KMS-11 (cell line): Measurements from ENCODE around the gene TEX264.

Experiments used
- H2AFZ ChIP-seq: fragments of 200-600 bp; sonication (generic); 2 replicates; pipeline ENCODE4 v1.6.1; 2016; ENCODE audit warnings: antibody characterized with exemption, mixed run types, low read depth
- H3K27ac ChIP-seq: fragments of 200-600 bp; sonication (generic); 2 replicates; pipeline ENCODE4 v1.6.1; 2016; ENCODE audit warnings: mild to moderate bottlenecking, mixed run types
- H3K27me3 ChIP-seq: fragments of 200-600 bp; sonication (generic); 2 replicates; pipeline ENCODE4 v1.6.1; 2017; ENCODE audit warnings: mild to moderate bottlenecking, low read depth, mixed run types, moderate library complexity; ENCODE audit not compliant: insufficient read depth
- H3K36me3 ChIP-seq: fragments of 200-600 bp; sonication (generic); 2 replicates; pipeline ENCODE4 v1.6.1; 2017; ENCODE audit warnings: mild to moderate bottlenecking, mixed run types; ENCODE audit not compliant: insufficient read depth
- H3K4me1 ChIP-seq: fragments of 200-600 bp; sonication (generic); 2 replicates; pipeline ENCODE4 v1.6.1; 2016; ENCODE audit warnings: mild to moderate bottlenecking, low read depth, mixed run types; ENCODE audit not compliant: poor library complexity, severe bottlenecking
- H3K4me2 ChIP-seq: fragments of 200-600 bp; sonication (generic); 2 replicates; pipeline ENCODE4 v1.7.0; 2016; ENCODE audit warnings: mild to moderate bottlenecking, mixed run types
- H3K4me3 ChIP-seq: fragments of 200-600 bp; sonication (generic); IDR thresholded peaks from 2 replicates; pipeline ENCODE4 v1.6.1; 2017; ENCODE audit warnings: low read depth, low read length, mixed read lengths; ENCODE audit not compliant: insufficient read depth
- H3K79me2 ChIP-seq: fragments of 200-600 bp; sonication (generic); 2 replicates; pipeline ENCODE4 v1.6.1; 2016; ENCODE audit warnings: low read depth, mixed run types; ENCODE audit not compliant: insufficient read depth
- H3K9ac ChIP-seq: fragments of 200-600 bp; sonication (generic); 2 replicates; pipeline ENCODE4 v1.6.1; 2016; ENCODE audit warnings: mild to moderate bottlenecking, mixed run types
- H4K20me1 ChIP-seq: fragments of 200-600 bp; sonication (generic); 2 replicates; pipeline ENCODE4 v1.6.1; 2016; ENCODE audit warnings: mild to moderate bottlenecking, mixed run types; ENCODE audit not compliant: insufficient read depth
- TF ChIP-seq, protein P1 (sequence below): fragments of 200-600 bp; sonication (generic); conservative IDR thresholded peaks from 2 replicates; pipeline ENCODE4 v1.6.1; 2017; ENCODE audit warnings: low read depth, mild to moderate bottlenecking, antibody characterized with exemption, low read length, moderate library complexity, mixed read lengths

Gene TEX264

DNA sequence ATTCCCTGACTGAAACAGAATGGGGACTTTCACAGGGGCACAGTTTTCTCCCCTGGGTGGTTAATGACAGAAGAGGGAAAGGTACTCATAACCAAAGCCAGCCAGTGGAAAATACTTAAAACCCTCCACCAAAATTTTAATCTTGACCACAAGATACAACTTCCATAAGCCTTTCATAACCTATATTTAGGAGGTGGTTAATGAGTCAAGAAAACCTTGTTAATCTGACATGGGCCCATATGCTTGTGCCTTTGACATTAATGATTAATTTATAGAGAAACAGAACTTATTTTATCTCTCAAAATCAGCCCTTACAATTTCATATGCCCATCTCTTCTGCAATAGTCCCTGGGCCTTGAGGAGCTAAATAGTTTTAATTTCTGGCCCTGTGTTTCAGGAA lies 76.8 kb downstream of the TEX264 start:
- Histone ChIP-seq H3K4me2 (no peak overlapping the region), H2AFZ (no peak overlapping the region), H3K9ac (no peak overlapping the region), H3K36me3 (no peaks in the 10 kb centered on the region), H3K27me3 (no peaks in the 10 kb centered on the region), H3K4me3 (no peak overlapping the region), H3K79me2 (no peaks in the 10 kb centered on the region), H3K4me1 (peaks cover 10% of the 10 kb centered on the region), H3K27ac (no peak overlapping the region), H4K20me1 (no peaks in the 10 kb centered on the region)
- TF ChIP-seq, protein P1, sequence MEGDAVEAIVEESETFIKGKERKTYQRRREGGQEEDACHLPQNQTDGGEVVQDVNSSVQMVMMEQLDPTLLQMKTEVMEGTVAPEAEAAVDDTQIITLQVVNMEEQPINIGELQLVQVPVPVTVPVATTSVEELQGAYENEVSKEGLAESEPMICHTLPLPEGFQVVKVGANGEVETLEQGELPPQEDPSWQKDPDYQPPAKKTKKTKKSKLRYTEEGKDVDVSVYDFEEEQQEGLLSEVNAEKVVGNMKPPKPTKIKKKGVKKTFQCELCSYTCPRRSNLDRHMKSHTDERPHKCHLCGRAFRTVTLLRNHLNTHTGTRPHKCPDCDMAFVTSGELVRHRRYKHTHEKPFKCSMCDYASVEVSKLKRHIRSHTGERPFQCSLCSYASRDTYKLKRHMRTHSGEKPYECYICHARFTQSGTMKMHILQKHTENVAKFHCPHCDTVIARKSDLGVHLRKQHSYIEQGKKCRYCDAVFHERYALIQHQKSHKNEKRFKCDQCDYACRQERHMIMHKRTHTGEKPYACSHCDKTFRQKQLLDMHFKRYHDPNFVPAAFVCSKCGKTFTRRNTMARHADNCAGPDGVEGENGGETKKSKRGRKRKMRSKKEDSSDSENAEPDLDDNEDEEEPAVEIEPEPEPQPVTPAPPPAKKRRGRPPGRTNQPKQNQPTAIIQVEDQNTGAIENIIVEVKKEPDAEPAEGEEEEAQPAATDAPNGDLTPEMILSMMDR: no peak

DNA sequence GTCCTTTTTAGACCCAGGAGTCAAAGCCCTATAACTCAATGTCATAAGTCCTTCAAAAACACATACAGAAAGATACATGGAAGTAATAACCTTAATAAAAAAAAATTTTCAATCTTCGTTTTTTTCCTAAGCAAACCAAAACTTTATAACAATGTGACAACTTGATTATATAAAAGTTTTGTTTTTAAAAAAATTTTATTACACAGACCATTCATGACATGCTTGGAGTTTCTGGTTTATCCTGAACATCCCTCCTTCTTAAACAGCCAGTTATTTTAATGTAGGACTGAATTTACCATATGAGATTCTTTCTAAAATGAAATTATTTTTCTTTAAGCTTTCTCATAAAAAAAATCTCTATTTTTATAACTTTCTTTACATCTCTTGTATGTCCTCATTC lies 77.3 kb downstream of the TEX264 start:
- TF ChIP-seq, protein P1: no peak
- no peak overlapping the region for H3K9ac ChIP-seq

DNA sequence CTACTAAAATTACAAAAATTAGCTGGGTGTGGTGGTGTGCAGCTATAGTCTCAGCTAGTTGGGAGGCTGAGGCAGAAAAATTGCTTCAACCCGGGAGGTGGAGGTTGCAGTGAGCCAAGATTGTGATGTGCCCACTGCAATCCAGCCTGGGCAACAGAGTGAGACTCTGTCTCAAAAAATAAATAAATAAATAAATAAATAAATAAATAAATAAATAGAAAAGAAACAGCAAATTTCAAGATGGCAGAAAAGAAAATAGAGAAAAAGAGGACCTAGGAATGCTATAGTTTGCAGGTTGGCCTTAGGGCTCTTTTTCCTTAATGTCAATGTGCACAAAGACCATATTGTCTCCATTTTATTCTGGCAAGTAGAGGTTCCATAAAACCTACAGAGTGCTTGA lies 79.8 kb downstream of the TEX264 start:
- H3K4me2 ChIP-seq: no peak overlapping the region
- TF ChIP-seq, protein P1: no peak
- H2AFZ ChIP-seq: no peak overlapping the region
- no peak overlapping the region for H3K4me3 ChIP-seq
- H3K79me2 ChIP-seq: no peaks in the 10 kb centered on the region
- H3K27ac ChIP-seq: no peak overlapping the region
- H3K27me3 ChIP-seq: no peaks in the 10 kb centered on the region
- H4K20me1 ChIP-seq: no peaks in the 10 kb centered on the region
- peaks cover 10% of the 10 kb centered on the region for H3K4me1 ChIP-seq
- no peaks in the 10 kb centered on the region for H3K36me3 ChIP-seq
- no peak overlapping the region for H3K9ac ChIP-seq

More for the DNA sequence above, 77.3 kb downstream of the TEX264 start:
- Histone ChIP-seq H3K36me3 (no peaks in the 10 kb centered on the region), H3K4me3 (no peak overlapping the region), H2AFZ (no peak overlapping the region), H3K4me1 (peaks cover 10% of the 10 kb centered on the region), H3K27me3 (no peaks in the 10 kb centered on the region), H3K27ac (no peak overlapping the region), H4K20me1 (no peaks in the 10 kb centered on the region), H3K4me2 (no peak overlapping the region), H3K79me2 (no peaks in the 10 kb centered on the region)

DNA sequence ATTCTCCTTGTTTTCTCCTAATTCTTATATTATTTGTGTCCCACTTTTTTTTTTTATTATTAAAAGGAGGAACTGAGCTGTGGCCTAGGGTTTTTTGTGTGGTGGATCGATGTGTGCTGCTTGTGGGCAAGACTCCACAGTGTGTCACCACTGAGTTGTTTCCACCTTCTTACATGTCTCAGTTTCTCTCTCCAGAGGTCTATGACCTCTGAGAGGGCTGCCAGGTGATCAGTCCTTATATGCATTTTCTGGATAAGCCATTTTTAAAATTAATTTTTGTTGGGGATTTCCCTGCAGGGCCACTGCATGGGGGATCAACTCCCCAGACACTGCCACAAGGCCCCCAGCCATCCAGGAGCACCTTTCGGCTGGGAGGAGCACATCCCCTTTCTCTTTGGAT lies 80.2 kb downstream of the TEX264 start:
- Histone ChIP-seq H3K4me3 (no peak overlapping the region), H3K27ac (no peak overlapping the region), H3K4me1 (peaks cover 10% of the 10 kb centered on the region), H3K27me3 (no peaks in the 10 kb centered on the region), H3K36me3 (no peaks in the 10 kb centered on the region), H3K9ac (no peak overlapping the region), H2AFZ (no peak overlapping the region), H3K4me2 (no peak overlapping the region), H3K79me2 (no peaks in the 10 kb centered on the region), H4K20me1 (no peaks in the 10 kb centered on the region)
- TF ChIP-seq, protein P1: no peak
